ENCODE data around the gene DOK7. TPM values are rescaled to one million over a fixed set of nuclear protein-coding genes. Genes with fewer than 3 reads are reported as not detected.
"Not testable (repeated sequence)": the region's sequence is repeated elsewhere in the genome, so short reads cannot be mapped to it uniquely, and the experiment has no call there.

Gene DOK7
- total RNA-seq, 2 donors from 2014 or later = 8.8 to 36.7 TPM

DNA sequence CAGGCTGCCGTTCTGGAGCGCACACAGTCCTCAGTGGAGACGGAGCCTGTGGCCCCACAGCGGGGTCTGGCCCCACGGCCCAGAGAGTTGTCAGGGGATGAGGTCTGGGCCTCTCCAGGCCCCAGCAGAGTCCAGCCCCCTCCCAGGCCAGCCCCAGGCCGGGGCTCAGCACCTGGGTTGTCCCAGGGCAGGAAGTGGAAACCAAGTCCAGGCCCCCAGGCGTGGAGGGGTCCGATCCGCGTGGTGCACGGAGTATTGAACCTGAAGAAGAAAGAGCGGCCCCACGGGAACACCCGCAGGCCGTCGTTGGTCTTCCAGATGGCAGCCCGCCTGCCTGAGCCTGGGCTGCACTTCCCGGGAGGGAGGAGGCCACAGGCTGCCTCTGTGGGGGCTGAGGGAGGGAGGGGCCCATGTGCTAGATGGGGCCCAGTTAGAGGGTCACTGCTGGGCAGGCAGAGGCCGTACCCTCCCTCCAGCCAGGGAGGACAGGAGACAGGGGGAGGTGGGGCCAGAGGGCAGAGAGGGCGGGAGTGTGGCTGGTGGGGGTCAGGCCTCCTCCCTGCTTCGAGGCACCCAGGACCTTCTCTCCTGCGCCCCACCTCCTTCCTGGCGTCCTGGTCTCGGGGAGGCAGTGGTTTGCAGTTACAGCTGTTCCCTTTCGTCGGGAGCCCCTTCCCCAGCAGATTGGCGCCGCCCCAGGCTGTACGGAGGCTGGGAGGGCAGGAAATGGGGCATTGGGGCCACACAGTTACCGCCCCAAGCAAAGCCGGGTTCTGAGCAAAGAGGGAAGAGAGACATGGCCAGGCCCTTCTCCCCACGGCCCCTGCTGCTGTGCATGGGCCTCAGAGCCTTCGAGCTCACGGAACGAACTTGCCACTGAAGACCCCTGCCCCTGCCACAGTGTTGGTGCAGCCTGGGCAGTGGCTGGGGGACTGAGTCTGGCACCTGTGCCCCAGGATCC, 13.3 kb upstream of the DOK7 start:
- H3K9me3 ChIP-seq = no peaks in the 10 kb centered on the region
- no peak overlapping the region for H3K27ac ChIP-seq
- ATAC-seq (ENCODE audit: insufficient number of reproducible peaks, low FRiP score, low read depth) (no peak), DNase-seq (ENCODE audit: low spot score) (no peak)
- TF ChIP-seq, protein P1, sequence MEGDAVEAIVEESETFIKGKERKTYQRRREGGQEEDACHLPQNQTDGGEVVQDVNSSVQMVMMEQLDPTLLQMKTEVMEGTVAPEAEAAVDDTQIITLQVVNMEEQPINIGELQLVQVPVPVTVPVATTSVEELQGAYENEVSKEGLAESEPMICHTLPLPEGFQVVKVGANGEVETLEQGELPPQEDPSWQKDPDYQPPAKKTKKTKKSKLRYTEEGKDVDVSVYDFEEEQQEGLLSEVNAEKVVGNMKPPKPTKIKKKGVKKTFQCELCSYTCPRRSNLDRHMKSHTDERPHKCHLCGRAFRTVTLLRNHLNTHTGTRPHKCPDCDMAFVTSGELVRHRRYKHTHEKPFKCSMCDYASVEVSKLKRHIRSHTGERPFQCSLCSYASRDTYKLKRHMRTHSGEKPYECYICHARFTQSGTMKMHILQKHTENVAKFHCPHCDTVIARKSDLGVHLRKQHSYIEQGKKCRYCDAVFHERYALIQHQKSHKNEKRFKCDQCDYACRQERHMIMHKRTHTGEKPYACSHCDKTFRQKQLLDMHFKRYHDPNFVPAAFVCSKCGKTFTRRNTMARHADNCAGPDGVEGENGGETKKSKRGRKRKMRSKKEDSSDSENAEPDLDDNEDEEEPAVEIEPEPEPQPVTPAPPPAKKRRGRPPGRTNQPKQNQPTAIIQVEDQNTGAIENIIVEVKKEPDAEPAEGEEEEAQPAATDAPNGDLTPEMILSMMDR (IDR thresholded peaks at IDR 0.05) = no peak
- H3K27me3 ChIP-seq (replicated peaks; ENCODE audit: insufficient read depth) = no peaks in the 10 kb centered on the region
- peaks cover 5 to 12% of the 10 kb centered on the region in 2 donors for H3K4me1 ChIP-seq (ENCODE audit: control insufficient read depth in 1 of 2, low read depth in 2 of 2)
- no peak overlapping the region for H3K4me3 ChIP-seq
- H3K36me3 ChIP-seq = no peaks in the 10 kb centered on the region

DNA sequence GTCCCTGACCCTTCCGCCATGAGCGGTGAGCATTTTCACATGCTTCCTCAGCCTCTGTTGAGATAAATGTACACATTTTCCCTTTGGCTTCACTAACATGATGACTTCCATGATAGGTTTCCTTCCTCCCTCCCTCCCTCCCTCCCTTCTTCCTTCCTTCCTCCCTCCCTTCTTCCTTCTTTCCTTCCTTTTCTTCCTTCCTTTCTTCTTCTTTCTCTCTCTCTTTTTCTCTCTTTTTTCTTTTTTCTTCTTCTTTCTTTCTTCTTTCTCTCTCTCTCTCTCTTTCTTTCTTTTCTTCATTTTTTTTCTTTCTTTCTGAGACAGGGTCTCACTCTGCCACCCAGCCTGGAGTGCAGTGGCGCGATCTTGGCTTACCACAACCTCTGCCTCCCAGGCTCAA, 12.5 kb upstream of the DOK7 start:
- TF ChIP-seq, protein P1 (IDR thresholded peaks at IDR 0.05) = no peak
- no peak overlapping the region for H3K27ac ChIP-seq
- DNase-seq (ENCODE audit: low spot score) (no peak), ATAC-seq (ENCODE audit: insufficient number of reproducible peaks, low FRiP score, low read depth) (no peak)
- H3K4me3 ChIP-seq = no peak overlapping the region
- H3K4me1 ChIP-seq (ENCODE audit: control insufficient read depth in 1 of 2, low read depth in 2 of 2) = peaks cover 5 to 12% of the 10 kb centered on the region in 2 donors
- no peaks in the 10 kb centered on the region for H3K36me3 ChIP-seq
- H3K27me3 ChIP-seq (replicated peaks; ENCODE audit: insufficient read depth) = no peaks in the 10 kb centered on the region
- H3K9me3 ChIP-seq = peaks cover 6% of the 10 kb centered on the region

DNA sequence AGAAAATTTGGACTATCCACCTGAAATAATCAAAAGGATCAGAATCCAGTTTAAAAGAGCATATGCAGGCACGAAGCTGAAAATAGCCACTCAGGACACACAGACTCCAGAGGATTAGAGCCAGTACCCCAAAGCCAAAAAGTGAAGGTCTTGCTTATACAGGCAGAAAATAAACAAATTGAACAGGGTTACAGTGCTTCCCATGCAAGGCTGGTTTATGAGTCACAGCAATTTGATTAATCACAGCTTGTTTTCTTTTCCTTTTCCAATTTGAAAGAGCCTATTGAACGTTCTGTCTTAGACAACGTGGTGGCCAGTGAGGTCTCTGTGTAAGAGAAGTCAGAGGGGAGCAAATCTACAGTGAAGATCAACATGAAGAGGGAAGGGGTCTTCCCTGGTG, 11.2 kb upstream of the DOK7 start:
- H3K36me3 ChIP-seq = no peaks in the 10 kb centered on the region
- no peak overlapping the region for H3K4me3 ChIP-seq
- ATAC-seq (ENCODE audit: insufficient number of reproducible peaks, low FRiP score, low read depth) = peak; percentile 51
- TF ChIP-seq, protein P1 (IDR thresholded peaks at IDR 0.05) = no peak
- H3K9me3 ChIP-seq = peaks cover 7% of the 10 kb centered on the region
- H3K27ac ChIP-seq = no peak overlapping the region
- H3K27me3 ChIP-seq (replicated peaks; ENCODE audit: insufficient read depth) = no peaks in the 10 kb centered on the region
- DNase-seq (ENCODE audit: low spot score) = no peak
- peaks cover 5 to 12% of the 10 kb centered on the region in 2 donors for H3K4me1 ChIP-seq (ENCODE audit: control insufficient read depth in 1 of 2, low read depth in 2 of 2)

DNA sequence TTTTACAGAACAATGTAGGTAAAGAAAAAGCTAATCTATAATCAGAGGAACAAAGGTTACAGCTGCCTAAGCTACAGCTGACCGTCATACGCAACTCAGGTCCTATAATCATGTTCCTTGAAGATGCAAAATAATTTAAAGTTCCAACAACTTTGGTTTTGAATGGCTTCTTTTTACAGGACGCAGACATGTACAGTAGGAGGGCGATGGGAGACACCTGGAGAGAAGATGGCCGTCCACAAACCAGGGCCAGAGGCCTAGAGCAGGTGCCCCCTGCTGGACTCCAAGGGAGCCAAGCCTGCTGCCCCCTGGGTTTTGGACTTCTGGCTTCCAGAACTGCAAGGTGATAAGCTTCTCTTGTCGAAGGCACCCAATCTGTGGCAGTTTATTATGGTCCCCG, 10.7 kb upstream of the DOK7 start:
- peak; percentile 25 for ATAC-seq (ENCODE audit: insufficient number of reproducible peaks, low FRiP score, low read depth)
- DNase-seq (ENCODE audit: low spot score) = no peak
- Histone ChIP-seq H3K36me3 (no peaks in the 10 kb centered on the region), H3K4me1 (ENCODE audit: control insufficient read depth in 1 of 2, low read depth in 2 of 2) (peaks cover 5 to 12% of the 10 kb centered on the region in 2 donors), H3K9me3 (peaks cover 7% of the 10 kb centered on the region), H3K27me3 (replicated peaks; ENCODE audit: insufficient read depth) (no peaks in the 10 kb centered on the region), H3K27ac (no peak overlapping the region), H3K4me3 (no peak overlapping the region)
- TF ChIP-seq, protein P1 (IDR thresholded peaks at IDR 0.05) = no peak

DNA sequence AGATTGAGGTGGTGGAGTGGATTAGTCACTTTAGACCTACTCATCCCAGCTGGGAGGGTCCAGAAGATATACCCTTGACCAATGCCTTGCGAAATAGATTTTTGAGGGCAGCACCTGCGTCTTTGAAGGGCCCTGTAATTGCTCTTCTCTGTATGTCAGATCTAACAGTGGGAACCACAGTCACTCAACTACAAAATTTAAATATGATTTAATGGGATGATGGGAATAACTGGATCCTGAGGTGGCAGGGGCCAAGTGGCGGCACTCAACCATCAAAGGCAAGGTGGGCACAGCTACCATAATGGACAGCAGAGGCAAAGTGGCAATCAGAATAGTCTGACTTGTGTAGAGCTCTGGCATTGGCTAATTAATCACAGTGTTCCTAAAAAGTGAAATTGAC, 7.5 kb upstream of the DOK7 start:
- ATAC-seq (ENCODE audit: insufficient number of reproducible peaks, low FRiP score, low read depth); H3K27ac ChIP-seq; H3K4me3 ChIP-seq; H3K9me3 ChIP-seq; DNase-seq (ENCODE audit: low spot score); H3K36me3 ChIP-seq; H3K27me3 ChIP-seq (replicated peaks; ENCODE audit: insufficient read depth): not testable (repeated sequence)
- peaks cover 5 to 12% of the 10 kb centered on the region in 2 donors for H3K4me1 ChIP-seq (ENCODE audit: control insufficient read depth in 1 of 2, low read depth in 2 of 2)
